GM18520 (cell line): Measurements from ENCODE around the gene DGCR8.

Experiments used
- ATAC-seq: cut with Tn5 transposase; IDR thresholded peaks from one replicate; pipeline ENCODE4 v1.9.1; 2021; ENCODE audit not compliant: unreplicated experiment

The DGCR8 gene

GRCh38 chr22:20079745-20080444, at the start of gene DGCR8:
DGCR8 (plus strand) TSS chr22:20080241; CDS start chr22:20085964, 5,723 bp downstream.
- peak; percentile 81 for ATAC-seq

GRCh38 chr22:20031732-20032406, 48.2 kb upstream of the DGCR8 start:
- ATAC-seq = no peak

- ATAC-seq = no peak
Observed at GRCh38 chr22:20032407-20032991, 47.5 kb upstream of the DGCR8 start.

- no peak for ATAC-seq
Observed at GRCh38 chr22:20033045-20033706, 46.9 kb upstream of the DGCR8 start.

GRCh38 chr22:20034143-20034542, 45.9 kb upstream of the DGCR8 start:
- ATAC-seq = no peak

GRCh38 chr22:20035375-20036083, 44.5 kb upstream of the DGCR8 start:
- ATAC-seq = no peak

- ATAC-seq = no peak
Observed at GRCh38 chr22:20036084-20036482, 44.0 kb upstream of the DGCR8 start.

- ATAC-seq = no peak
Observed at GRCh38 chr22:20036535-20037392, 43.3 kb upstream of the DGCR8 start.

GRCh38 chr22:20037419-20037818, 42.6 kb upstream of the DGCR8 start:
- no peak for ATAC-seq

- no peak for ATAC-seq
Observed at GRCh38 chr22:20038574-20038973, 41.5 kb upstream of the DGCR8 start.

GRCh38 chr22:20039683-20040325, 40.2 kb upstream of the DGCR8 start:
- no peak for ATAC-seq

- ATAC-seq = no peak
Observed at GRCh38 chr22:20040327-20041200, 39.5 kb upstream of the DGCR8 start.

GRCh38 chr22:20043057-20043996, 36.7 kb upstream of the DGCR8 start:
- no peak for ATAC-seq

- ATAC-seq = no peak
Observed at GRCh38 chr22:20043997-20044342, 36.1 kb upstream of the DGCR8 start.

- ATAC-seq = no peak
Observed at GRCh38 chr22:20044495-20045151, 35.4 kb upstream of the DGCR8 start.

- ATAC-seq = no peak
Observed at GRCh38 chr22:20046730-20047129, 33.3 kb upstream of the DGCR8 start.

GRCh38 chr22:20051927-20052308, 28.1 kb upstream of the DGCR8 start:
- no peak for ATAC-seq
